Measurements from ENCODE around the gene NGRN. TPM values are rescaled to one million over a fixed set of nuclear protein-coding genes. Genes with fewer than 3 reads are reported as not detected.

Gene NGRN
- total and polyA plus RNA-seq, 3 experiments from 2014 or later, result 34.1 to 45.8 (median 36.0) TPM

Other genes starting within 250 kb of the NGRN start
- gene IDH2, start 163.2 kb upstream of the NGRN start, total RNA-seq, result 10 to 100 TPM; 72.8 to 73.8 TPM
- 148 TPM for gene IDH2, start 163.2 kb upstream of the NGRN start, polyA plus RNA-seq
- 1 to 10 TPM; 6.9 to 8.8 TPM for gene SEMA4B, start 64.3 kb upstream of the NGRN start, total RNA-seq
- 10.1 TPM for gene SEMA4B, start 64.3 kb upstream of the NGRN start, polyA plus RNA-seq
- 100 to 1,000 TPM; 162 to 166 TPM for gene CIB1, start 31.7 kb upstream of the NGRN start, total RNA-seq
- 251 TPM for gene CIB1, start 31.7 kb upstream of the NGRN start, polyA plus RNA-seq
- 10 to 100 TPM; 10.3 to 11.6 TPM for gene GDPGP1, start 31.5 kb upstream of the NGRN start, total RNA-seq
- gene GDPGP1, start 31.5 kb upstream of the NGRN start, polyA plus RNA-seq, result 0.85 TPM
- gene TTLL13, start 16.1 kb upstream of the NGRN start, total RNA-seq, result under 1 TPM in 1 of 2 experiments, not detected in 1; 0.80 TPM
- 0.17 TPM for gene TTLL13, start 16.1 kb upstream of the NGRN start, polyA plus RNA-seq
- under 1 TPM; 0.50 to 0.64 TPM for gene ZNF774, start 86.6 kb downstream of the NGRN start, total RNA-seq
- gene ZNF774, start 86.6 kb downstream of the NGRN start, polyA plus RNA-seq, result not detected
- gene IQGAP1, start 122.6 kb downstream of the NGRN start, total RNA-seq, result 100 to 1,000 TPM; 173 to 176 TPM
- gene IQGAP1, start 122.6 kb downstream of the NGRN start, polyA plus RNA-seq, result 151 TPM